HG02571 (cell line): ENCODE data around the gene KRTAP5-6.

Source experiments
- ATAC-seq: cut with Tn5 transposase; IDR thresholded peaks from one replicate; pipeline ENCODE4 v1.9.1; 2021; ENCODE audit warnings: mild to moderate bottlenecking, moderate library complexity; ENCODE audit not compliant: unreplicated experiment

Gene KRTAP5-6

GRCh38 chr11:1732418-1733008 is 35.5 kb downstream of the KRTAP5-6 start:
- no peak for ATAC-seq

GRCh38 chr11:1733009-1733715 is 36.2 kb downstream of the KRTAP5-6 start:
- ATAC-seq = no peak

- ATAC-seq = no peak
Measured at GRCh38 chr11:1733716-1734640, 37.0 kb downstream of the KRTAP5-6 start.

GRCh38 chr11:1734641-1735081 is 37.7 kb downstream of the KRTAP5-6 start:
- no peak for ATAC-seq

- no peak for ATAC-seq
Measured at GRCh38 chr11:1735271-1735670, 38.3 kb downstream of the KRTAP5-6 start.

DNA sequence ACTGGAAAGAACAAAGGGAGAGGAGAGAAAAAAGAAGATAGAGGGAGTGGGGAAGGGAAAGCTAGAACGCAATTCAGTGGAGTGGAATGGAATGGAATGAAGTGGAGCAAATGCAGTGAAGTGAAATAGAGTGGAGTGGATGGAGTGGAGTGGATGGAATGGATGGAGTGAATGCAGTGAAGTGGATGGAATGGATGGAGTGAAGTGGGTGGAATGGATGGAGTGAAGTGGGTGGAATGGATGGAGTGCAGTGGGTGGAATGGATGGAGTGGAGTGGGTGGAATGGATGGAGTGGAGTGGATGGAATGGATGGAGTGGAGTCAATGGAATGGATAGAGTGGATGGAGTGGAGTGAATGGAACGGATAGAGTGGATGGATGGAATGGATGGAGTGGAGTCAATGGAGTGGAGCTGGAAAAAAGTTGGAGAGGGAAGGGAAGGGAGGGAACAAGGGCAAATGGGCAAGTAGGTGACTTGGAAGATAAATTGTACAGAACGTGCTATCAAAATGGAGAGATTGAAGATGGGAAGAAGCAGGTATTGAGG is 39.5 kb downstream of the KRTAP5-6 start:
- no peak for ATAC-seq

GRCh38 chr11:1737080-1737757 is 40.2 kb downstream of the KRTAP5-6 start:
- no peak for ATAC-seq

GRCh38 chr11:1738380-1738779 is 41.4 kb downstream of the KRTAP5-6 start:
- ATAC-seq = no peak

DNA sequence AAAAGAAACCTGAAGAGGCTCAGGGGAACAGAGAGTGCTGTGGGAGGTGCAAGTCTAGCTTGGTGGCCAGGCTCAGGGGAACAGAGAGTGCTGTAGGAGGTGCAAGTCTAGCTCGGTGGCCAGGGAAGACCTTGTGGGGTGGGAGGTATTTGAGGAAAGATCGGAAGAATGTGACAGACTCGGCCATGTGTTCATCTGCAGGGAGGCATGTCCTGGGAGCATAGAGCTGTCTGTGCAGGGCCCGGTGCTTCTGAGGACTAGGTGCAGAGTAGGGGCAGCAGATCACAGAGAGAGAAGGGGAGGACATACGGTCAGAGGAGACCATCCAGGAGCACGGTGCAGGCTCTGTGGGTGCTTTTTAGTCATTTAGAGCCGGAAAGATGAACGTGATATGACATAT is 42.6 kb downstream of the KRTAP5-6 start:
- ATAC-seq = no peak

DNA sequence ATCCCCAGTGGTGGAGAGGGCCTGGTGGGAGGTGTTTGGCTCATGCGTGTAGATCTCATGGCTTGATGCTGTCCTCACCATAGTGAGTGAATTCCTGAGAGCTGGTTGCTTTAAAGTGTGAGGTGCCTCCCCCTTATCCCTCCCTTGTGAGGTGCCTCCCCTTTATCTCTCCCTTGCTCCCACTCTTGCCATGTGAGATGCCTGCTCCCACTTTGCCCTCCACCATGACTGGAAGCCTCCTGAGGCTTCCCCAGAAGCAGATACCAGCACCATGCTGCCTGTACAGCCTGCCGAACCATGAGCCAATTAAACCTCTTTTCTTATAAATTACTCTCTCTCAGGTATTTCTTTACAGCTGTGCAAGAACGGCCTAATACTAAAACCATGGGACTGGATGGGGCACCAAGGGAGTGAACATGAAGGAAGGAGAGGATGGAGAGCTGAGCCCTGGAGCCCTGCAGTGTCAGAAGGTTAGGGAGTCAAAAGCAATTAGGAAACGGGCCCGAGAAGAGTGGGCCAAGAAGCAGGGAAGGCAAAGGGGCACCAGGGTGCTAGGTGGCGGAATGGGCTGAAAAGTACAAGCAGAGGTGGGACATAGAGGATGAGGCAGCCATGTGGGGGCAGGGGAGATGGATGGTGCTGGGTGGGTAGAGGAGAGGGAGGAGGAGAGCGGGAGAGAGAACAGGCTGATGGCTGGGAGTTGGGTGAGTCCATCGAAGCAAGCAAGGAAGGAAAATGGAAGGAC is 44.0 kb downstream of the KRTAP5-6 start:
- no peak for ATAC-seq

GRCh38 chr11:1741741-1742140 is 44.7 kb downstream of the KRTAP5-6 start:
- no peak for ATAC-seq

- no peak for ATAC-seq
Measured at GRCh38 chr11:1742371-1742770, 45.4 kb downstream of the KRTAP5-6 start.

DNA sequence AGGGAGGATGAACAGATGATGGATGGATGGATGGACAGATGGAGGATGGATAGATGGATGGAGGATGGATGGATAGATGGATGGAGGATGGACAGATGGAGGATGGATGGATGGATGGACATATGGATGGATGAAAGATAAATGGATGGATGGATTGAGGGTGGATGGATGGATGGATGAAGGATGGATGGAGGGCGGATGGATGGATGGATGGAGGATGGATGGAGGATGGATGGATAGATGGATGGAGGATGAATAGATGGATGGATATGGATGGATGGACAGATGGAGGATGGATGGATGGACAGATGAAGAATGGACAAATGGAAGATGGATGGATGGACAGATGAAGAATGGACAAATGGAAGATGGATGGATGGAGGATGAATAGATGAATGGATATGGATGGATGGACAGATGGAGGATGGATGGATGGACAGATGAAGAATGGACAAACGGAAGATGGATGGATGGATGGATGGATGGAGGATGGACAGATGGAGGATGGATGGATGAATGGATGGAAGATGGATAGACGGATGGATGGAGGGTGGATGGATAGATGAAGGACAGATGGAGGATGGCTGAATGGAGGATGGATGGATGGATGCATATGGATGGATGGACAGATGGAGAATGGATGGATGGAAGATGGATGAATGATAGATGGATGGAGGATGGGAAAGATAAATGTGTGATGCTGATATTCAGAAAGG is 46.0 kb downstream of the KRTAP5-6 start:
- ATAC-seq = no peak

DNA sequence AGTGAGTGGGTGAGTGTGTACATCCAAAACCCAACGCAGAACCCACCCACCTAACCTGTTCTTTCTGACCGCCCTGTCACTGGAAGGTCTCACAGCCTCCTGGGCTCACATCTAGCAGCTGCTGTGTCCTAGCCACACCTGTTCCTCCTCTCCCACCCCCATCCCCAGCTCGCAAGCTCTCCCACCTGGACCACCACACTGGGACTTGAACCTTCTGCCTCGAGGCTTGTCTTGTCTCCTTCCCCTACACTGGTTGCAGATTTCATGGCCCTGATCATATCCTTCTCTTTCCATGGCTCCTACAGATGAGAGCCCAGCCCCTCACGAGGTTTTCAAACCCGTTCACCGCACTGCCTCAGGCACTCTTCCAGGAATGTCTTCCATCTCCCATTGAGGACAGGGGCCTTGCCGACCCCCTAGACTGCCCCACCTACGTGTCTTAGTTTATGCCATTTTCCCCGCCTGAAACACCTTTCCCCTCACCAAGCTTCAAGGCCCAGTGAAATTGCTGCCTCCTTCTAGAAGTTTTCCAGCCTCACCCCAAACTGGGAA is 46.7 kb downstream of the KRTAP5-6 start:
- ATAC-seq = no peak

DNA sequence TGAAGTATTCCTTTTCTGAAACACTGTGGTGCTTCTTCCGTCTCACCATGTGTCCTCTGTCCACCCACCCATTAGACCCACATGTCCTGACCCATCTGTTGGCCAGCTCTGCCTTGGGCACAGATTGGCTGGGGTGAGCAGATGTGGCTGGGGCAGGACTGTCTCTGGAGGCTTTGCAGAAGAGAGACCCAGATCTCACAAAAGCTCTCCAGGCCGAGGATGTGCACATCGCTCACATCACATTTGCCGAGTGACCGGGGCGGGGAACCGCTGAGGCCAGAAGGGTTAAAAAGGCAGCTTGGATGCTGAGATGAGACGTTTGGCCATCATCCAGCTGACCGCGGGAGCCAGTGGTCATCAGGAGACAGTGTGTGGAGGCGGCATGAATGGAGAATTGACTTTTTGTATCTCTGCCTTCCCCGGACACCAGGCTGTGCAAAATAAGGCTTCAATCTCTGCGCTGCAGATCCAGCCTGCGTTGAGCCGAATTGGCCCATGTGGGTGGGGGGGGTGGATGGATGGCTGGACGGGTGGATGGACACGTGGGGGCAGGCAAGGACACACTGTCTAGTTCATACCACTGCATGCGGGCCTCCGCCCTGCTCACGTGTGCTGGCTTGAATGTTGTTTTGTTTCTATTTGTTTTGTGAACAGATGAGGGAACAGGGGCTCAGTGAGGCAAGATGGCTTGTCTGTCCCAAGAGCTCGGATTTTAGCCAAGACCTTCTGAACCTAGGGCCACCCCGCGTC is 47.3 kb downstream of the KRTAP5-6 start:
- ATAC-seq = no peak

DNA sequence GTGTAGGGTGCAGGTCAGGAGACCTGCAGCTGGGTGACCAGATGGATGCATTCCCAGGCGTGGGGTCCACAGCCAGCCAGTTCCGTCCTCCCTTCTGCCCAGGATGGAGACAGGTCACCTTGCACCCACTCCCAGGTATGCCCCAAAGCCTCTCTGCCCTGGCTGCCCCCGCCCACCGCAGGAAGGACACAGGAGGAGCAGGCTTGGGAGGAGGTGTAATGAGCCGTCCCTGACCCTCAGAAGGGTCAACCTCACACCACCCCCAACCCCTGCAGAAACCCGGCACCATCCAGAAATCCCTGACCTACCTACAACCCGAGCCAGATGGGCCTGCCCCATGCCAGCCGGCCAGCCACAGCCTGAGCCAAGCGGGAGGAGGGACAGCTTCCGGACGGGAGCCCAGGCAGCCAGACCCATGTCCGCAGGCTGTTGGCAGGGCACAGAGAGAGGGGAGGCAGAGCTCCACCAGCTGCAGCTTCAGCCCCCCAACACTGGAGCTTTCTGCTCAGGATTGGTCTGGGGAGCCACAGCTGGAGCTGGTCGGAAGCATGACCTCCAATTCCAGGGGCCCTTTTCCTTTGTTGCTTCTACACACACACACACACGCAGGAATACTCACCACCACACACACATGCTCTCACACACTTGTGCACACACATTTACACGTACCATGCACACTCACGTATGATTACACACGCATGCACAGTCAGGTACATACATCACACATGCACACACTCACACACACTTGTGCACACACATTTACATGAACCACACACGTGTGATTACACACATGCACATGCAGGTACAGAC is 48.1 kb downstream of the KRTAP5-6 start:
- ATAC-seq = no peak

GRCh38 chr11:1745701-1746320 is 48.8 kb downstream of the KRTAP5-6 start:
- no peak for ATAC-seq
